ENCODE data around the gene XXYLT1.

GRCh38 chr3:195064300-195064931 is 206.5 kb downstream of the XXYLT1 start:
- TF ChIP-seq TARDBP (IDR thresholded peaks at IDR 0.05) (no peak), SP1 (IDR thresholded peaks at IDR 0.05) (no peak), FOXM1 (IDR thresholded peaks at IDR 0.05; ENCODE audit: borderline replicate concordance) (no peak), NFRKB (IDR thresholded peaks at IDR 0.05) (no peak), ELF4 (IDR thresholded peaks at IDR 0.05) (no peak), L3MBTL2 (conservative IDR thresholded peaks at IDR 0.05) (no peak), BHLHE40 (IDR thresholded peaks at IDR 0.05; ENCODE audit: borderline replicate concordance) (no peak), CTBP1 (IDR thresholded peaks at IDR 0.05; ENCODE audit: borderline replicate concordance) (no peak), FOXA1 (IDR thresholded peaks at IDR 0.05) (no peak), PKNOX1 (IDR thresholded peaks at IDR 0.05) (no peak), SUZ12 (IDR thresholded peaks at IDR 0.05) (no peak), ARNT (IDR thresholded peaks at IDR 0.05) (no peak)

All from HEK293T (cell line).